GM18861 (cell line): Measurements from ENCODE around the gene SLC35B1.
A peak's percentile ranks its signal among the peaks of the same experiment; 100 is the strongest.

ENCODE experiments used
- ATAC-seq: cut with Tn5 transposase; IDR thresholded peaks from one replicate; pipeline ENCODE4 v1.9.1; 2021; ENCODE audit not compliant: unreplicated experiment

SLC35B1 gene

DNA sequence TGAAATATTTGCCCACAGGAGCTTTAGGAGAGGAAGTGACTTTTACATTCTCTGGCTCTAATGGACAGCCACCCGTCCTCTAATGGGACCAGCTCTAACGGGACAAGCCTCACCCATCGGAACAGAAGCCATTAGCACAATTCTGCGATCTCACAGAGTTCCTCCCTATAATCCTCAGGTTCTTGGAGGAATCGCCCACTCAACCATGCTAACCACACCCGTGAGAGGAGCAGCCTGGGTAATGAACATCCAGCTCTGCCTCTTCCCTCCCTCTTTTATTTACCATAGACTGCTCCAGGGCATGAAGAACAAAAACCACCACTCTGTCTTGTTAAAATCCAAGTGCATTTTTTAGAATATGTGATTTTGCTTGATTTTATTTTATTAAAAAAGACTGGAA is 6.8 kb downstream of the SLC35B1 start:
- no peak for ATAC-seq

DNA sequence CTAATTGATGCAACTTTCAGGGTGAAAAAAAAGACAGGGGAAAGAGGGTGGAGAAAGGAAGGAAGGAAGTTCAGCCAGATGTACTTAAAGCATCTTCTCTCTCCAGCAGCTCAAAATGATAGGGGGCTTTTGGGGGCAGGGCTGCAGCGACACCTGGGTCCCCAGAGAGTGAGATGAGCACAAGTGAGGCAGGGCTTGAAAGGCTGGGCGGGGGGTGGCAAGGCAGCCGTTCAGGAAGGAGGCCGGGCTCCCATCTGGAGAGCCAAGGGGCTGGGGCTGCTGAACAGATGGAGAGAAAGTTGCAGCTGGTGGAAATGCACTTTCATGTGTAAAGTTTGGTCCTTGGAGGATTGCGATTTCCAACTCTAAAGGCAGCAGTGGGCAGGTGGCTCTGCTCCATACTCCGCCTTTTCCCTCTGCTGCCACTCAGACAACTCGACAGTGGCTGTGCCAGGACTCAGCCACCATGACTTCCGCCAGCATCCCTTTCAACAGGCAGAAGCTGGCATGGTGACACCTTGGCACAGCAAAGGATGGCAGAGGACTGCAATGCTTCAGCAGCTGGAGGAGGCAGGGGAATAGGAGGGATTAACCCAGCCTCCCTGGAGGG is 7.7 kb downstream of the SLC35B1 start:
- ATAC-seq = no peak

DNA sequence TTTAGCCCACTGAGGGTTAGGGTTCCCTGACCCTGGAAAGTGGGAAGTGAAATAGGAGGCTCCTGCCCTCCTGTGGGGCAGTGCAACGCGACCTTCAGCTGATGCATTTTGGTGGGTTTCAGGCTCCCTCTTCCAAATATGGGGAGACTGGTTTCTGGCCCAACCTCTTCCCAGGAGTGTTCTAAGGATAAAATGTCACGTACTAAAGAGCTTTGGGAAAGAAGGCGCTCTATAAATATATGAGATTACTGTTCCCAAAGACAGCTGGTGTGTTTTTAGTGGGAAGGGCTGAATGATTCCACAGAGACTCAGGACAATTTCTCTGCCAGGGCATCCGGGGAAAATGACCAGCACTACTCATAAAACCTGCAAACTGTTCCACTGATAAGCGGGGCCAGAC is 9.8 kb downstream of the SLC35B1 start:
- ATAC-seq = no peak

DNA sequence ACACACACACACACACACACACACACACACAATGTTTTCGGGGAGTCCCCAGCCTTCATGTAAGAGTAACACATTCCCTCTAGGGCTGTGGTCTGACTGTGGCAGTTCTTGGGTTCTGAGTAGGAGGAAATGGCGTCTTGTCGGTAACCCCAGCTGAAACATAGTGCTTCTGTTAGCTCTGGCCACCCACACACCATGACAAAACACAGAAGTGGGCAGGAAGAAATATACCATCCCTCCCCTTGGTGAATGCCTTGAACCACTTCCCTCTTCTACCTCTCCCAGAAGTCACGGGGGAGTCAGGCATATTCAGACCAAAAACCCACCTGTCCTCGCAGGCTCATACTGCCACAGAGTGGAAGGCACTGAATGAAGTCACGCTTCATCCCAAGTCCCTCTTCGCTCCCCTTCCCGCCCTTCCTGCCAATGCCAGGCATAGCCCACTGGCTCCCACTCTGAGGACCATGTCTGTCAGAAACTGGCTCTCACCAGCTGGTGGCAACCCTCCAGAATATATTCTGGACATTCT is 11.5 kb downstream of the SLC35B1 start:
- ATAC-seq = no peak

DNA sequence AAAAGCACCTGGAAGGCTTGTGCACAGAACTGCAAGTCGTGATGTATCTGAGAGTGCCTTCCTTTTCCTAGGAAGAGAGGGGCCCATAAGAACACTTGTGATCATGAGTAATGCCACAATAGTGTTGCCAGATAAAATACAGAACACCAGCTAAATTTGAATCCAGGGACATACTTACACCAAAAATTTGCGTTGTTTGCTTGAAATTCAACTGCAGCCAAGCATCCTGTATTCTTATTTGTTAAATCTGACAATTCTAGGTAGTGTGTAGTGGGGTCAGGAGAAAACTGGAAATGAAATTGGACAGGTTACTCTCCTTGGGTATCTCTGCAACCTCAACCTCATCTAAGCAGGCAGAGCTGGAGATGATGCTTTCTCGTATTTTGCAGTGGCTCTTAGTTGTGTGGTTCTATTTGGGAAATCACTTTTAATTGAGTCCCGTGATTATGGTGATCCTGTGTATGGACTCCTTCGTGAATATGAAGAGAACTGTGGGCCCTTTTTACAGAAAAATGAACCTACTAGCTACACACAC is 12.0 kb downstream of the SLC35B1 start:
- no peak for ATAC-seq

DNA sequence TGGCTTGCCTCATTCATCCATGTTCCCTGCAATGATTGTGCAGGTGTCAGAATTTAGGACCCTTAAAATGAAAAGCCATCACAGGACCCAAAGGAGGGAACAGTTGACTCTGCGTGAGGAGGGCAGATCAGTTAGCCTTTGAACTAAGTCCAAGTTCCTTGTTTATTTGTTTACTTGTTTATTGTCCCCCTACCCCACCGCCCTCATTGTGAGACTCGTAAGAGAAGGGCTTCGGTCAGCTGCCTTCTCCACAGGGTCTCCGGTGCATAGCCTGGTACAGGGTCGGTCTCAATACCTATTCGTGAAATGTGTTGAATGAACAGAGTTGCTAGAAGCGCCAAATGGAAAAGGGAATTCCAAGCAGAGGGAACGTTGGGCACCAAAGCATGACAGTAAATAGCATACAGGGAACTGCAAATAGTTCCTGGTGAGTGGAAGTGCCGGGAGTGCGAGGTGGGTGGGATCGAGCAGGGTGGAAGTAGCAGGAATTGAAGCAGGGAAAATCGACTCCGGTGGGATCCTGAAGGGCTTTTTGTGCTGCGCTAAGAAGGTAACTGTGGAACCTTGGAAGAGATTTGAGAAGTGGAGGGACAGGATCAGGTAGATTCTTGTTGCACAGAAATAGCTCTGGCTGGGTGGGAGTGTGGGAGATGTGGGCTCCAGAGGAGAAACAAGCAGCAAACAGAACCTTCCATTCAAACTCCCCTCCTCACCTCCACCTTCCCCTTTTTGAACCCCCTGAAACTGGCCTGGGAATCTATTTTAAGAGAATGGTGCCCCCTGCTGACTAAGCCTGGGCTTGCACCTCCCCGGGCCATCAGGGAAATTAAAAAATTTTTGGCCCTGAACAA is 12.7 kb downstream of the SLC35B1 start:
- no peak for ATAC-seq

DNA sequence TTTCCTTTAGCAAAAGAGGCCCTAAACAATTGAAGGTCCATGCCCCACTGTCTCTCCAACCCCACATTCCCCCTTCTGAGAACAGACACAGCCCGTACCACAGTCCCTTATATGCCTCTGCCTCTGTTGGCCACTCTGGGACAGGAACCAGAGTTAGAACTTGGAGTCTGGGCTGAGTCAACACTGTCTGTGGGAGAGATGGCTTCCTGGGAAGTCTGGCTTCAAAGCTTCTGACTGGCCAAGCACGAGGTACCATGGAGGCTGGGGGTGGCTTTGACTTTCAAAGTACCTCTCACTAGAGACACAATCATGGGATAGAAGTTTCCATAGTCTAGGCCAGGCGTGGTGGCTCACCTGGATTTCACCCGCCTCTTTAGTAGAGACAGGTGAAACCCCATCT is 15.0 kb downstream of the SLC35B1 start:
- ATAC-seq = no peak

DNA sequence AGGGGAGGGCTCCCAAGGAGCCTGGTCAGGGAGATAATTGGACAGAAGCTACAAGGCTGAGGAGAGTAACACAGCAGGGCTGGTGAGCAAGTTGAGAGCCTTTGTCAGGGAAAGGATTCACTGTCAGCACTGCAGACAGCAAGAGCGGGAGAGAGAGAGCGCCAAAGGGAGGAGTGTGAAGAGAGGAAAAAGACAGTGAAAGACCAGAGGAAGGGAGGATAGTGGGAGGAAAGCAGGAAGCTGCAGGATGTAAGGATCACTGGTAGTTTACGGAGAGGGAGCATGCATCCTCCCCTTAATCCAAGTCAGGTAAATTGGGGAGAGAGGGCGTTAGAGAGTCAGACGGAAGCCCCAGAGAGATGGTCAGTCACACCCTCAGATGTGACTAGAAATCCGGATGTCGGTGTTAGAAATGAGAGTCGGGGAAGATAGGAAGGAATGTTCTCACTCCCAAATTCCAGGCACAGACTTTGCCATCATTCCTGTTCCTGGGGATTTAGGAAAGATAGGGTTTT is 16.0 kb downstream of the SLC35B1 start:
- ATAC-seq = no peak

DNA sequence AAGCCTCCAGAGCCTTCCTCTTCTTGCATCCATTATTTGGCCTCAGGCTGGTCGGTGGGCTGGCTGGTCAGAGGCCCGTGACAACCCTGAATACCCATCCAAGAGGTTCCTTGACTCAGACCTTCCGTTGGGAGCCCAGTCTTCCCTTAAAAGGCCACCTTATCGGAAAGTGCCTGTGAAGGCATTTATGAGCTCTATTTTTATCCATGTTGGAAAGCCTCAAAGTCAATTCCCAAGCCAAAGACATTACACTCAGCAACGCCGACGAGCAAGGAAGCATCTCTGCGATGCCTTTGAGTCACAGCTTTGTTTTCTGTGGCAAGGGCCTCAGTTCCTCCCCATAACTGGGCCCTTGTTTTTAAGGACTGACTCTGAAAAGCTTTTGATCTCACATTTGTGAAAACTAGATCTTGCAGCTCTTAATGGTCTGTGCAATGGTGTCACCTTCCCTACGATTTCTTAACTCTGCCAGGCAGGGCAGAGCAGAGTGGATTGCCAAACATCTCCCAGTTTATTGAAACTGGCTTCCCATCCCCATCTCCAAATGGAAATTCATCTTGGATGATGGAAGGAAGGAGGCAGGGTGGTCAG is 16.6 kb downstream of the SLC35B1 start:
- ATAC-seq = no peak

DNA sequence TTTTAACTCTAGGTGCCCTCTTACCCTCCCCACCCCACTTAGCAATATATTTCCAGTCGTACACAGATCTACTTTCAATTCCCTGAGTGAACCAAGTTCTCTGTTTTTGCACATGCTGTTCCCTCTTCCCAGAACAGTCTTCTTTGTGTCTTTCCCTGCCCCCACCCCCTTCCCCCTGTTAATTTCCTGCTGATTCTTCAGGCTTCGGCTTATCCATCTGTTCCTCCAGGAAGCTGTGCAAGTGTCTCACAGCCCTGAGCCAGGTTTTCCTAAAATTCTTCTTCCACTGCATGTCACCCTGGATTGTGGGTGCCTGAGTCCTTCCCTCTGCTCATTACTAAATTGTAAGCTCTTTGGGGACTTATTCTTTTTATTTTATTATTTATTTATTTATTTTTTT is 17.5 kb downstream of the SLC35B1 start:
- no peak for ATAC-seq

DNA sequence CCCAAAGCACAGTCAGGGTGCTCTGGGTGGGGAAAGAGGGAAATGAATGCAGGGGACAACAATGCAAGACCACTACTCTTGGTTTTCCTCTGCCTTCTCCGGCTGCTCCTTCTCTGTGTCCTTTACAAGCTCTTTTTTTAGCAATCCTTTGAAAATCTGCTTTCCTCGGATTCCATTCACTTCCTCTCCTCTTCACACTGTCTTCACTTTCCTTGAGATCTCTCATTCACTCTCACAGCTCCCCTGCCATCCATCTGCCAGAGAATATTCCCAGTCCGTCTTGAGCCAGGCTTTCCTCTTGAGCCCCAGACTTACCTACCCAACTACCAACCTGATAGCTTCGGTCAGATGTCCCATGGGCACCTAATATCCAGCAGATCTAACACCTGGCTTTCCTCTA is 18.9 kb downstream of the SLC35B1 start:
- ATAC-seq = no peak

DNA sequence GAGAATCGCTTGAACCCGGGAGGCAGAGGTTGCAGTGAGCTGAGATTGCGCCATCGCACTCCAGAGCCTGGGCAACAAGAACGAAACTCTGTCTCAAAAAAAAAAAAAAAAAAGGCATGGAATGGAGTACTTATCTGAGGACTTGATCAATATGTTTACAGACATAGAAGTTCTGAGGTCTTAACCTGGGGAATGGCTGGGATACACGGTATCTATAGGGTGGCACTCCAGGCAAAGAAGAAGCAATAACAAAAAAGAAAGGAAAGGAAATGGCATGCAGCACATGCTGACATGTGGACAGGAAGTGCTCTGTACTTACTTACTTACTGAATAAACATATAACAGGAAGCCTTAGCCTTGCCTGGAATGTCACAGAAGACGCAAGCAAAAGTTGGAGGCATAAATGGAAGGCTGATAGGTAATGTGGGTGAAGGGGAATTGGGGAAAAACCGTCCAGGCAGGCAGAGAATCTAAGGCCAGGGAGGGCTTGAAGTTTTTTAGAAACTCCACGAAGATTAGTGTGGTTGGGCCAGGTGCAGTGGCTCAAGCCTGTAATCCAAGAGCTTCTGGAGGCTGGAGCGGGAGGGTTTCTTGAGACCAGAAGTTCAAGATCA is 19.8 kb downstream of the SLC35B1 start:
- ATAC-seq = no peak

DNA sequence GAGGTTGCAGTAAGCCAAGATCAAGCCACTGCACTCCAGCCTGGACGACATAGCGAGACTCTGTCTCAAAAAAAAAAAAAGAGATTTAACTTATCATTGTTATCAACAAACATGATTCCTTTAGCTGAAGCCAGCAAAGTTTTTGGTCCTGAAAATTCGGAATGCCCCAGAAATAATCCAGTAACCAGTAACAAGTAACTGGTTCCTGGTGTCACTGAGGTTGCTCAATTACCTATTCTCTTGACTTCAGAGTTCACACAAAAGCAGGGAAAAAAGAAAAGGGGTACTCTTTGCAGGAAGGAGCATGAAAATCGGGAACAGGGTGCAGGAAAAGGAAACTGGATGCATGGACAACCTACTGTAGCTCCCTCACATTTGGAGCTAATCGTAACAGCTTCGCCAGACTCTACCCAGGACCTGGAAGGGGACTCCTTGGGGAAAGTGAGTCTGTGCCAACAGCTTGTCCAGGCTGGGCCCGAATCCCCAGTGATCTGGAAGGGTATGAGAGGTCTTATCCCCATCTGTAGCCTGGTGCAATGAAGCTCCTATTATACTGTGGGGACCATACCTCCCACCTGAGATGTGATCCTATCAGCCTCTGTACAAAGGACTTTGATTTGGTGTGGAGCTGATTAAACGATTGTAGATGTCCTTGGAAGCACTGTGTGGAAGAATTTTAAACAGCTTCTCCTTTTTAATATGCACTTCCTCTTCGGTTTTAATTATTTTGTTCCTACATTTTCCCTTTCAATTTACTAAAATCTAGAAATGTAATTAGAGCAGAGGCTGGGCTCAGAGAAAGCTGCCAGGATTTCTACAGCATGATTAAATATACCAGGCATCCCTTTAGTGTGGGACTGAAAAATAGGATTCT is 26.4 kb downstream of the SLC35B1 start:
- no peak for ATAC-seq

DNA sequence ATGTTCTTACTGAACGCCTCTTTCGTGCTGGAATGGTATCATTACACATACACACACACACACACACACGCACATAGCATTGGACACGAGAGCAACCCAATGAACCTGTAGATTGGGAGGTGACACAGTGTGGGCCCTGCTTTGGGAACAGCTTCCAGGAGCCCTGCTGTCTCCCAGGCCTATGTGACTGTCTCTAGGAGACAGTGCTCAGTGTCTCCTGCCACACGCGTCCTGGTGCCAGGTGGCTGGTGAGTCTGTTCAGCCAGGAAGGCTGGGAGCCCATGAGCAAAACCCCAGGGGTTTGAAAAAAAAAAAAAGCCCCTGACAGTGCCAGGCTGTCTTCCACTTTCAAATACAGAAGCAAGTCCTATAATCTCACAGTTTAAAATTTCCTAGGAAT is 27.4 kb downstream of the SLC35B1 start:
- no peak for ATAC-seq

DNA sequence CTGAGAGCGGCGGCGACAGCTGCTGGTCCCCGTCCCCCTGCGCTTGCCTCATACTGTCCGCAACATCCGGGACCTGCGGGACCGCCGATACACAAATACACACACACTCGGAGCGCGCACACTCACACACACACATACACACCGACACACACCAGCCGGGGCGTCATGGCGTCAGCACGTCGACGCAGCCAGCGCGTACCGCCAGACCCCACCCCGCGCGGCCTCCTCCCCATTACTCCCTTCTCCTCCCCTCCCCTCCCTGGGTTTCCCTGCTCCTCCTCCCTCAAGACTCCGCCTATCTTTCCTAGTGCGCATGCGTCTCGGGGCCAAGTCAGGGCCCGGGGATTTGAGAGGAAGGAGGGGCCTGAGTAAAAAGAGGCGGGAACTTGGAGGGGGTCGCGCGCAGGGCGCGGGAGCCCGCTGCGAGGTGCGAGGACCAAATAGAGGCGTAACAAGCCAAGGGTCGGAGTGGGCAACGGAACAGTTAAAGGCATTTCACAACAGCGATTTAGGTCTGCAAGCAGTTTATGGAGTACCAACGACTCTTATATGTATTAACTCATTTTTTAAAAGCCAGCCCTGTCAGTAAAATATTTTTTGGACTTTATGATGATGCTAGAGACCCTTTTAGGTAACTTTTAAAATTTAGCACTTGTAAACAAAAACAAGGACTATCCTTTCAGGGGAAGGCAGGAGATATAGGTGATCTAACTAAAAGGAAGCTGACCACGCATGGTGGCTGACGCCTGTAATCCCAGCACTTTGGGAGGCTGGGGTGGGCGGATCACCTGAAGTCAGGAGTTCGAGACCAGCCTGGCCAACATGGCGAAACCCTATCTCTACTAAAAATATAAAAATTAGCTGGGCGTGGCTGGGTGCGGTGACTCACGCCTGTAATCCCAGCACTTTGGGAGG is 29.6 kb downstream of the SLC35B1 start, which contains the start of gene SPOP:
SPOP (minus strand) TSS at position 165 of the 915 bp plus-strand sequence. CDS start 55,287 bp downstream, outside the sequence.
- ATAC-seq = peak; percentile 57

DNA sequence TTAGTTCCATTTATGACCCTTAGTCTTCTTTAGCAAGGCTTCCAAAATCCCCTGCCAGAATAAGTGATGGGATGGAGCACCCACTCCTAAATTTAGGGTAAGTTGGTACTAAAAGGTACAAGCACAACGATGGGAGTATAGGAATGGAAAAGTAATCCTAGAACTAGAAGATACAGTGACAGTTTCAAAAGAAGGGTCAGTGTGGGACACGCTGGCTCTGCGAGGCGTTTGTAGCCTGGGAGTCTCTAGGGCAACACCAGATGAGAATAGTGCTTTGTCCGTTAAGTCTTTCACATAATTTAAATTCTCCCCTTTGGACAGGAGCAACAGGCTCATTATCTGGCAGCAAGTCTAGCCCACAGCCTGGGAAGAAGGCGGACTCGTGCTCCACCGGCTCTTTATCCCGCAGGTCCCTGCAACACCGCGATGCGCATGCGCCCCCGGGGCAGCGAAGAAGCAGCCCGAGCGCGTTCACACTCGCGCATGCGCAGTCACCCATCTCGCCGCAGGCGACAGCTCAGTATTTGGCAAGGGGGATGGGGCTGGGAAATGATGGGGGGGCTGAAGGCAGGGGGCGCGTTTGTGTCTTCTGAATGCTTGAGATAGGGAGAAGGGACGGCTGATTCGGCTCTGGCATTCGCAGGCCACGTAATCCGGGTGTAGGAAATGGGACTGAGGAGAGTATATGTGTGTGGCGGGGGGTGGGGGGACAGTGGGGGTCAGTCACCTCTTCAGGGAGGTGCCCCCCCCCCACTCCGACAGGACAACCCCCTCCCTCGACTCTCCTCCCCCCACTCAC is 30.4 kb downstream of the SLC35B1 start:
- peak; percentile 44 for ATAC-seq

DNA sequence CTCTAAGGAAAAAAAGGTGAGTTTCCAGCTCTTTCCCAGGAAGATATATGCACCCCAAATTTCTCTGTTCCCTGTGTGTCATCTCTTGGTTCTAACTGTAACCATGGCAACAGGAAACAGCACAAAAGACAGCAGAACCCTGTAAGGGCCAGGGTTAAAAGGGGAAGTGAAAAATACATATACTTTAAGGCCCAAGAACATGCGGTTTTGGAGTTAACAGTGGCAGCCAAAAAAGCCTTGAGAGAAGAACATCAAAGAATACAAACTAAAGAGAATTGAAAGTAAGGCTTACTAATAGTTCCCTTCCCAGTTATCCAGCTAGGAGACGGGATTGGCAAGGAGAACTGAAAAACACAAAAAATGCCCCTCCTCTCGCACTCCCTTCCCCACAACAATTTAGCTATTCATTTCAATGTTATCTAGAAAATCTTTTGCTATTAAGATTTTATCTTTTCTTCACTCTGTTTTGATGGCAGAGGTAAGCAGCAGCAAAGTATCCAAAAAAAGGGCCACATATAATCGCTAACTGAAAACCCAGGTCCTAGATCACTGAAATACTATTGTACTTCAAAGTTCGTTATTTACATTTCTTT is 31.4 kb downstream of the SLC35B1 start:
- peak; percentile 61 for ATAC-seq

DNA sequence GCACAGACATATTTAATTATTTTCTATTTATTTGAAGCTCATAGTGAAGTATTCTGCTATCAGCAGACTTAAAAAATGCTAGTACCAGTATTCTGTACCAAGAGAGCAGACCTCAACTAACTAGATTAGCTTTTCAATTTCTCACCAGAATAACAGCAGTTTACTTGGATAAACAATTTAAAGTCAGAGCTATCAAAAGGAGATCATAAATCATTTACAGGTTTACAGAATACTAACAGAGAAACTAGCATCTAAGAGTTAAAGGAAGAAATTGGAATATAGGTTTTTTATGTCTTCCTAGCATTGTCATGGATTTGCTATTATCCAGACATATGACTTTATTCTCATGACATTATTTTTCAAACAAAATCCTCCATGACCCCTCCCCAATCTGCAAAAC is 33.3 kb downstream of the SLC35B1 start:
- ATAC-seq = no peak
